ENCODE measurements around the gene XXYLT1. TPM values are rescaled to one million over a fixed set of nuclear protein-coding genes. Genes with fewer than 3 reads are reported as not detected.

The XXYLT1 gene
- total and polyA plus RNA-seq, 9 of the 15 experiments (the other 6 are each of a cell fraction or from before 2014, with no cell fraction given): 1.9 to 18.9 (median 15.0) TPM

- Histone ChIP-seq H3K4me1 (replicated peaks in 1 of 2; ENCODE audit: control insufficient read depth in 2 of 2, insufficient read depth in 2 of 2, low read length in 2 of 2) (peaks cover 7 to 26% of the 10 kb centered on the region in 2 experiments; a peak in 3 of 5 replicates), H3K4me3 (no peak overlapping the region), H3K36me3 (ENCODE audit: control insufficient read depth, insufficient read depth, low read length) (peaks cover 9% of the 10 kb centered on the region; the same call in 1 of the 3 replicates), H3K79me2 (ENCODE audit: control insufficient read depth, insufficient read depth, low read length) (no peaks in the 10 kb centered on the region), H3K9ac (ENCODE audit: insufficient read depth in 1 of 2, low read depth in 2 of 2, low read length in 2 of 2) (peak overlapping the region in 1 of 2 experiments; percentile 14; a peak in 1 of 4 replicates), H3K9me1 (ENCODE audit: control insufficient read depth, insufficient read depth, low read length) (no peaks in the 10 kb centered on the region), H3K27ac (ENCODE audit: extremely low read depth, low read depth, low read length) (no peak overlapping the region), H3K9me3 (replicated peaks; ENCODE audit: control insufficient read depth, insufficient read depth, low read depth, low read length) (peaks cover 9% of the 10 kb centered on the region), H3K4me2 (ENCODE audit: insufficient read depth, low read length) (no peak overlapping the region), H4K20me1 (replicated peaks; ENCODE audit: control insufficient read depth, insufficient read depth, low read length) (no peaks in the 10 kb centered on the region), H3K27me3 (ENCODE audit: control insufficient read depth in 2 of 2, insufficient read depth in 2 of 2, low read length in 2 of 2) (no peaks in the 10 kb centered on the region), H2AFZ (ENCODE audit: low read depth, low read length) (no peak overlapping the region)
- ATAC-seq: no peak
- no peak for DNase-seq (ENCODE audit: extremely low read depth in 1 of 4, low spot score in 3 of 4)
- BruUV-seq (replicated peaks): no TSS peak
- ChIA-PET POLR2A (interaction anchor here (0.6 kb wide), 1 partner anchor 12 kb away, joined by 3 read pairs; no protein-coding TSS in a partner anchor), CTCF (ENCODE audit: low intra/inter-chr PET ratio) (no interaction called here)
- in situ Hi-C loops (cut with MboI) (no loop called here), intact Hi-C loops (cut with micrococcal nuclease) (no loop called here)
- FAIRE-seq: no peak
- WGBS (ENCODE audit: insufficient coverage, low coverage, missing lambda C conversion rate): 70% methylated on average over 8 of the region's 8 CpGs
- TF ChIP-seq ZNF511 (CRISPR knock-in tag; IDR thresholded peaks at IDR 0.05) (no peak), ATF1 (CRISPR knock-in tag; IDR thresholded peaks at IDR 0.05) (no peak), ATF1 (tag; IDR thresholded peaks at IDR 0.05) (peak; percentile 27; the same call in 1 of the 2 replicates)
Observed at GRCh38 chr3:195135917-195136316, 135.0 kb downstream of the XXYLT1 start.

GRCh38 chr3:195134431-195134830 is 136.5 kb downstream of the XXYLT1 start:
- CTCF ChIA-PET (ENCODE audit: low intra/inter-chr PET ratio): no interaction called here
- H3K36me3 ChIP-seq (ENCODE audit: control insufficient read depth, insufficient read depth, low read length): peaks cover 3% of the 10 kb centered on the region; the same call in 1 of the 3 replicates
- BruUV-seq (replicated peaks): no TSS peak
- POLR2A ChIA-PET: interaction anchor here (1.1 kb wide), 1 partner anchor 9 kb away, joined by 4 read pairs; no protein-coding TSS in a partner anchor
- H3K9me3 ChIP-seq (replicated peaks; ENCODE audit: control insufficient read depth, insufficient read depth, low read depth, low read length): no peaks in the 10 kb centered on the region
- no peak overlapping the region for H3K27ac ChIP-seq (ENCODE audit: extremely low read depth, low read depth, low read length)
- intact Hi-C loops (cut with micrococcal nuclease) (no loop called here), in situ Hi-C loops (cut with MboI) (no loop called here)
- no peaks in the 10 kb centered on the region for H3K9me1 ChIP-seq (ENCODE audit: control insufficient read depth, insufficient read depth, low read length)
- no peaks in the 10 kb centered on the region for H3K79me2 ChIP-seq (ENCODE audit: control insufficient read depth, insufficient read depth, low read length)
- H3K4me2 ChIP-seq (ENCODE audit: insufficient read depth, low read length): no peak overlapping the region
- no peaks in the 10 kb centered on the region for H3K27me3 ChIP-seq (ENCODE audit: control insufficient read depth in 2 of 2, insufficient read depth in 2 of 2, low read length in 2 of 2)
- no peak for TF ChIP-seq SAP30 (IDR thresholded peaks at IDR 0.05; ENCODE audit: borderline replicate concordance, insufficient read depth, low read depth, low read length, poor library complexity, severe bottlenecking)
- TF ChIP-seq ZNF431 (CRISPR knock-in tag; IDR thresholded peaks at IDR 0.05): no peak
- no peak for TF ChIP-seq PTBP1 (IDR thresholded peaks at IDR 0.05; ENCODE audit: low read depth, low read length)
- TF ChIP-seq ZNF511 (CRISPR knock-in tag; IDR thresholded peaks at IDR 0.05): no peak
- TF ChIP-seq DNMT1 (IDR thresholded peaks at IDR 0.05): no peak
- TF ChIP-seq CBFB (CRISPR knock-in tag; IDR thresholded peaks at IDR 0.05): no peak
- no peak for TF ChIP-seq ASH1L (IDR thresholded peaks at IDR 0.05; ENCODE audit: borderline replicate concordance, low read depth, partially characterized antibody)
- TF ChIP-seq GMEB1 (CRISPR knock-in tag; IDR thresholded peaks at IDR 0.05): no peak
- no peak for TF ChIP-seq HES1 (IDR thresholded peaks at IDR 0.05; ENCODE audit: low read depth)
- no peak for TF ChIP-seq OTX1 (CRISPR knock-in tag; IDR thresholded peaks at IDR 0.05)
- no peak for TF ChIP-seq STAT5B (CRISPR knock-in tag; IDR thresholded peaks at IDR 0.05)
- no peak overlapping the region for H3K9ac ChIP-seq (ENCODE audit: insufficient read depth in 1 of 2, low read depth in 2 of 2, low read length in 2 of 2)
- H2AFZ ChIP-seq (ENCODE audit: low read depth, low read length): no peak overlapping the region
- H3K4me3 ChIP-seq: no peak overlapping the region
- H3K4me1 ChIP-seq (replicated peaks in 1 of 2; ENCODE audit: control insufficient read depth in 2 of 2, insufficient read depth in 2 of 2, low read length in 2 of 2): peaks cover 6 to 13% of the 10 kb centered on the region in 2 experiments; a peak in 3 of 5 replicates
- 85% methylated on average over 6 of the region's 6 CpGs for WGBS (ENCODE audit: insufficient coverage, low coverage, missing lambda C conversion rate)
- ATAC-seq (no peak), FAIRE-seq (no peak), DNase-seq (ENCODE audit: extremely low read depth in 1 of 4, low spot score in 3 of 4) (no peak)
- H4K20me1 ChIP-seq (replicated peaks; ENCODE audit: control insufficient read depth, insufficient read depth, low read length): no peaks in the 10 kb centered on the region

All from K562 (cell line).